Breast epithelium (tissue), 3 donors: ENCODE results near the gene LIF.

Experiments
- CTCF ChIP-seq, 3 donors: fragments of 450-650 bp; IDR thresholded peaks; one replicate each; pipeline ENCODE4 v1.5.1; 2016 to 2017; ENCODE audit warnings: antibody characterized with exemption in 3 of 3, mild to moderate bottlenecking in 3 of 3, moderate library complexity in 3 of 3
- POLR2AphosphoS5 ChIP-seq, 3 donors: sonication (generic); formaldehyde crosslinking; IDR thresholded peaks; one replicate each; pipeline ENCODE4 v1.6.1; 2017; ENCODE audit warnings: antibody characterized with exemption in 3 of 3

- TF ChIP-seq POLR2AphosphoS5 (IDR thresholded peaks at IDR 0.05): no peak
- no peak for TF ChIP-seq CTCF (IDR thresholded peaks at IDR 0.05)
Observed at GRCh38 chr22:30236875-30237274, 9.7 kb downstream of the LIF start.
